CD4-positive, CD25-positive, alpha-beta regulatory T cell (primary cell): Measurements from ENCODE around the gene ITGB5. TPM values are rescaled to one million over a fixed set of nuclear protein-coding genes. Genes with fewer than 3 reads are reported as not detected.

Experiments
- ATAC-seq, 2 donors: fragments of 150-1000 bp; cut with Tn5 transposase; one replicate each; pipeline ENCODE4 v1.10.0; 2021; ENCODE audit warnings: low read depth in 2 of 2, moderate number of reproducible peaks in 2 of 2, moderate library complexity in 1 of 2
- DNase-seq, 3 donors: peaks; one replicate each; pipeline versions ENCODE4 v3.0.0 to v3.0.0-alpha.2; 2012 to 2022; ENCODE audit warnings: mixed read lengths in 1 of 3
- H3K27ac ChIP-seq: one replicate; pipeline ENCODE4 v1.7.0; 2013; ENCODE audit warnings: mild to moderate bottlenecking, low read length; ENCODE audit not compliant: insufficient read depth, poor library complexity, severe bottlenecking
- H3K27me3 ChIP-seq: one replicate; pipeline ENCODE4 v1.7.0; 2013; ENCODE audit warnings: low read length; ENCODE audit not compliant: control insufficient read depth, insufficient read depth
- H3K36me3 ChIP-seq: one replicate; pipeline ENCODE4 v1.7.0; 2013; ENCODE audit warnings: mild to moderate bottlenecking, low read length, moderate library complexity; ENCODE audit not compliant: control insufficient read depth, insufficient read depth
- H3K4me1 ChIP-seq: 2 replicates; pipeline ENCODE4 v1.7.0; 2013; ENCODE audit warnings: mild to moderate bottlenecking, low read length; ENCODE audit not compliant: insufficient read depth, control insufficient read depth, poor library complexity, severe bottlenecking
- H3K4me3 ChIP-seq: one replicate; pipeline ENCODE4 v1.7.0; 2013; ENCODE audit warnings: low read depth, mild to moderate bottlenecking, low read length, moderate library complexity
- H3K9me3 ChIP-seq, 2 experiments: 1 replicate in 1 of 2; 2 replicates in 1 of 2; pipeline ENCODE4 v1.7.0; 2013; ENCODE audit warnings: low read length in 2 of 2, mild to moderate bottlenecking in 1 of 2, moderate library complexity in 1 of 2; ENCODE audit not compliant: control insufficient read depth in 2 of 2
- H3K27ac Mint-ChIP-seq, 3 donors: one replicate each; pipeline ENCODE4 v1.8.0; 2020 to 2022; ENCODE audit warnings: mild to moderate bottlenecking in 3 of 3, mixed read lengths in 3 of 3, moderate library complexity in 2 of 3
- H3K27me3 Mint-ChIP-seq: one replicate; pipeline ENCODE4 v1.8.0; 2022; ENCODE audit warnings: mild to moderate bottlenecking, mixed read lengths
- H3K36me3 Mint-ChIP-seq: one replicate; pipeline ENCODE4 v1.8.0; 2020; ENCODE audit warnings: mixed read lengths
- H3K4me1 Mint-ChIP-seq, 4 donors: one replicate each; pipeline ENCODE4 v1.8.0; 2020 to 2022; ENCODE audit warnings: mixed read lengths in 4 of 4, mild to moderate bottlenecking in 1 of 4
- H3K4me3 Mint-ChIP-seq, 4 donors: one replicate each; pipeline ENCODE4 v1.8.0; 2020 to 2022; ENCODE audit warnings: mild to moderate bottlenecking in 4 of 4, mixed read lengths in 4 of 4, moderate library complexity in 3 of 4
- H3K9me3 Mint-ChIP-seq, 7 donors: one replicate each; pipeline ENCODE4 v1.8.0; 2020 to 2022; ENCODE audit warnings: mixed read lengths in 7 of 7, mild to moderate bottlenecking in 3 of 7, moderate library complexity in 2 of 7
- polyA plus RNA-seq, 4 donors: library from polyadenylated mRNA; unstranded; fragments of 300-500 nt; fragmentation: Illumina TruSeq; gene quantifications; one replicate each; pipeline ENCODE4 v1.2.3, GENCODE V29; 2021
- total RNA-seq: library from RNA; stranded (reverse); gene quantifications from one replicate; pipeline ENCODE4 v1.2.3, GENCODE V29; 2022

The ITGB5 gene
- total and polyA plus RNA-seq, 5 donors from 2014 or later: 0.15 to 4.5 (median 0.20) TPM; not detected in 1

GRCh38 chr3:124853446-124853845, 33.7 kb downstream of the ITGB5 start:
- Histone ChIP-seq H3K9me3 (no peaks in the 10 kb centered on the region), H3K27me3 (no peaks in the 10 kb centered on the region), H3K36me3 (no peaks in the 10 kb centered on the region), H3K27ac (no peak overlapping the region), H3K4me3 (no peak overlapping the region), H3K4me1 (no peaks in the 10 kb centered on the region)
- H3K27me3 Mint-ChIP-seq: peaks cover 10% of the 10 kb centered on the region
- peaks cover 3% of the 10 kb centered on the region for H3K36me3 Mint-ChIP-seq
- H3K9me3 Mint-ChIP-seq: no peaks in the 10 kb centered on the region
- DNase-seq: no peak
- H3K27ac Mint-ChIP-seq: no peak overlapping the region
- H3K4me1 Mint-ChIP-seq: peaks cover 0 to 1% (median 0%) of the 10 kb centered on the region in 4 donors
- H3K4me3 Mint-ChIP-seq: no peak overlapping the region
- ATAC-seq: no peak

GRCh38 chr3:124851905-124852304, 35.3 kb downstream of the ITGB5 start:
- no peaks in the 10 kb centered on the region for H3K9me3 Mint-ChIP-seq
- H3K4me3 Mint-ChIP-seq: no peak overlapping the region
- H3K4me1 ChIP-seq: no peaks in the 10 kb centered on the region
- H3K27me3 ChIP-seq: no peaks in the 10 kb centered on the region
- DNase-seq: no peak
- peaks cover 3% of the 10 kb centered on the region for H3K36me3 Mint-ChIP-seq
- peaks cover 0 to 1% (median 0%) of the 10 kb centered on the region in 4 donors for H3K4me1 Mint-ChIP-seq
- no peak overlapping the region for H3K27ac Mint-ChIP-seq
- ATAC-seq: no peak
- H3K27me3 Mint-ChIP-seq: peaks cover 10% of the 10 kb centered on the region
- no peaks in the 10 kb centered on the region for H3K9me3 ChIP-seq
- H3K36me3 ChIP-seq: no peaks in the 10 kb centered on the region
- no peak overlapping the region for H3K4me3 ChIP-seq
- no peak overlapping the region for H3K27ac ChIP-seq

DNA sequence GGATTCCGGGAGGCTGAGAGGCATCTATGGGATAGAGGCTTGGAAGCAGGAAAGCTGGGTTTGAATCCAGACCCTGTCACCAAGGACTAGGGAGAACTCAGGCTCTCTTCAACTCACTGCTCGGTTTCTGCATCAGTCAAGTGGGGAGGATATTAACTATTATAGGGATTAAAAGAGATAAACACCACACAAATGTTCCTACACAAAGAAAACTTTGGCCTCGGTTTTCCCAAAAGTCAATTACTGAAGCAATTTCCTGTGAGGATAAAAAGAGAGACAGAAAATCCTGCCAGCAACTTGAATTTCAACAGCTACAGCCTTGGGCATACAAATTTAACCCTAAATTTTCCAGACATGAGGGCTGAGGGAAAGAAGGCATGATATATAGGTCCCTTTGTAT, 36.0 kb downstream of the ITGB5 start:
- no peak overlapping the region for H3K27ac ChIP-seq
- H3K27me3 ChIP-seq: no peaks in the 10 kb centered on the region
- Mint-ChIP-seq H3K9me3 (no peaks in the 10 kb centered on the region), H3K27me3 (peaks cover 10% of the 10 kb centered on the region), H3K27ac (no peak overlapping the region), H3K36me3 (no peaks in the 10 kb centered on the region), H3K4me3 (no peak overlapping the region), H3K4me1 (peaks cover 0 to 1% (median 0%) of the 10 kb centered on the region in 4 donors)
- H3K4me1 ChIP-seq: no peaks in the 10 kb centered on the region
- no peak for DNase-seq
- no peaks in the 10 kb centered on the region for H3K36me3 ChIP-seq
- no peaks in the 10 kb centered on the region for H3K9me3 ChIP-seq
- no peak overlapping the region for H3K4me3 ChIP-seq
- no peak for ATAC-seq

DNA sequence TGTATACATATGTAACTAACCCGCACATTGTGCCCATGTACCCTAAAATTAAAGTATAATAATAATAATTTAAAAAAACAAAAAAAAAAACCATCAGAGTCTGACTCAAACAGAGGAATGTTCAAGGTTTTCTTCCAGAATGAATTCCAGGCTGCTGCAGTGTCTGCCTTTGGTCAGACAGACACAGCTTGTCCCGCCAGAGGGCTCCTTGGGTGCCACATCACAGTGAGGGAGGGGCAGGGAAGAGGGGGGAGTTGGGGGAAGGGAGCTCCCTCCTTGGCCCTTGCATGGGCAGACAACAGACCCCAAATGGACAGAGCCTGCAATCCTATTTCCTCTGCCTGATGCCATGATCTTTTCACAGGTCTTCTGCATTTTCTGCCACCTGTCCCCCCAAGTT, 36.5 kb downstream of the ITGB5 start:
- Histone ChIP-seq H3K36me3 (no peaks in the 10 kb centered on the region), H3K4me1 (no peaks in the 10 kb centered on the region), H3K27me3 (no peaks in the 10 kb centered on the region), H3K27ac (no peak overlapping the region), H3K9me3 (no peaks in the 10 kb centered on the region), H3K4me3 (no peak overlapping the region)
- peaks cover 10% of the 10 kb centered on the region for H3K27me3 Mint-ChIP-seq
- H3K27ac Mint-ChIP-seq: no peak overlapping the region
- peaks cover 0 to 1% (median 0%) of the 10 kb centered on the region in 4 donors for H3K4me1 Mint-ChIP-seq
- H3K9me3 Mint-ChIP-seq: no peaks in the 10 kb centered on the region
- no peak overlapping the region for H3K4me3 Mint-ChIP-seq
- DNase-seq (no peak), ATAC-seq (no peak)
- H3K36me3 Mint-ChIP-seq: no peaks in the 10 kb centered on the region

DNA sequence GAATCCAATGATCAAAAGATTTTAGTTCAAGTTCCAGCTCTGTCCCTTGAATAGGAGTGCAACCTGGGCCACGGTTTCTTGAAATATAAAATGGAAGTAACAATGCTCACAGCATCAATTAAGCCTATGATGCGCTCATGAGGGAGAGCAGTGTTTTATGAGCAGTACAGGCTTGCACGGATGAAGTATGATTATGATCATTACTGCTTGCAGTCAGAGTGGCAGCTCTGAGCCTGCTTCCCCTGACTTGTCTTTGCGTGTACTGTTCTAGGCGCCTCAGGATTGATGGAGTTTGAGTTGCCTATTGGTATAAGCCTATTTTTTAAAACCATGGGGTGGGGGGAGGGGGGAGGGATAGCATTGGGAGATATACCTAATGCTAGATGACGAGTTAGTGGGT, 37.0 kb downstream of the ITGB5 start:
- Histone ChIP-seq H3K36me3 (no peaks in the 10 kb centered on the region), H3K4me3 (no peak overlapping the region), H3K9me3 (no peaks in the 10 kb centered on the region), H3K27ac (no peak overlapping the region), H3K27me3 (no peaks in the 10 kb centered on the region), H3K4me1 (no peaks in the 10 kb centered on the region)
- no peak for DNase-seq
- H3K27ac Mint-ChIP-seq: no peak overlapping the region
- H3K4me1 Mint-ChIP-seq: peaks cover 0 to 1% (median 0%) of the 10 kb centered on the region in 4 donors
- peaks cover 10% of the 10 kb centered on the region for H3K27me3 Mint-ChIP-seq
- H3K4me3 Mint-ChIP-seq: no peak overlapping the region
- no peaks in the 10 kb centered on the region for H3K36me3 Mint-ChIP-seq
- no peaks in the 10 kb centered on the region for H3K9me3 Mint-ChIP-seq
- no peak for ATAC-seq

DNA sequence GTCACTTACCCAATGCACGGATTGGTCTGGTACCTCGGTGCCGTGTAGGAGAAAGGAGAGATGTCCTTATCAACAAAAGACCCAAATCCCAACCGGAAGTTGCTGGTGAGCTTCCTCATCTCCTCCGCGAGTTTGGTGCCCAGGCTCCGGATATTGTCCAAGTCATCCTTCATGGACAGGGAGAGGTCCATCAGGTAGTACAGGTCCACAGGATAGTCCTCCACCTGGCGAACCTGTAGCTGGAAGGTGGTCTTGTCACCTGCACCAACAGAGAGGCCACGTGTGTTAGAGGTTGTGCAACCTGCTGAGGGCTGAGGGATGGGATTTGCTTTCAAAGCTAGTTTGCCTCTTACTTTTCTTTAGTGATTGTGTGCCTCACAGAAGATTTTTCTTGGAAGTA, 38.9 kb downstream of the ITGB5 start:
- Mint-ChIP-seq H3K4me1 (peaks cover 0 to 1% (median 0%) of the 10 kb centered on the region in 4 donors), H3K36me3 (no peaks in the 10 kb centered on the region), H3K4me3 (no peak overlapping the region), H3K9me3 (peaks cover 0 to 2% (median 0%) of the 10 kb centered on the region in 7 donors), H3K27ac (no peak overlapping the region), H3K27me3 (peaks cover 8% of the 10 kb centered on the region)
- ATAC-seq: no peak
- no peaks in the 10 kb centered on the region for H3K9me3 ChIP-seq
- no peak for DNase-seq
- no peak overlapping the region for H3K27ac ChIP-seq
- no peaks in the 10 kb centered on the region for H3K27me3 ChIP-seq
- H3K36me3 ChIP-seq: no peaks in the 10 kb centered on the region
- H3K4me3 ChIP-seq: no peak overlapping the region
- H3K4me1 ChIP-seq: no peaks in the 10 kb centered on the region

DNA sequence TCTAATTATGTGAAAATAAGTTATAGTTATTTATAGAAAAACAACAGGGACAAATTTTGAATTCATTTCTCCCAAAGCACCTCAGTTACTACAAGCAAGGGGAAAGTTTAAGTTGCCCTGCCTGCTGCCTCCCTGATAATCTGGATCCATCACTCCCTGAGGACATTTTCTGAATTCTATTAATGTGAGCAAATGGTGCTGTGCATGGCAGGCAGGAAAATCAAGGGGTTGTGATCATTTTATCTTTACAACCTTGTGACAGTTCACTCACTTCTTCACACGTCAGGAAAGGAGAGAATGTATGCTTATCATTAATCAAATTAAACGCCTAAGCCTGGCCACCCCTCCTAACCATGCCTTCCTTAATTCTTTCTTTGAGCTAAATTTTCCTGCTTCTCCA, 39.3 kb downstream of the ITGB5 start:
- no peak overlapping the region for H3K4me3 ChIP-seq
- peaks cover 8% of the 10 kb centered on the region for H3K27me3 Mint-ChIP-seq
- no peaks in the 10 kb centered on the region for H3K4me1 ChIP-seq
- peaks cover 0 to 1% (median 0%) of the 10 kb centered on the region in 4 donors for H3K4me1 Mint-ChIP-seq
- no peak overlapping the region for H3K27ac ChIP-seq
- no peak for ATAC-seq
- H3K27ac Mint-ChIP-seq: no peak overlapping the region
- H3K36me3 Mint-ChIP-seq: no peaks in the 10 kb centered on the region
- peaks cover 0 to 2% (median 0%) of the 10 kb centered on the region in 7 donors for H3K9me3 Mint-ChIP-seq
- no peak overlapping the region for H3K4me3 Mint-ChIP-seq
- DNase-seq: no peak
- H3K27me3 ChIP-seq: no peaks in the 10 kb centered on the region
- H3K9me3 ChIP-seq: no peaks in the 10 kb centered on the region
- H3K36me3 ChIP-seq: no peaks in the 10 kb centered on the region

GRCh38 chr3:124847051-124847450, 40.1 kb downstream of the ITGB5 start:
- no peak overlapping the region for H3K27ac Mint-ChIP-seq

More at GRCh38 chr3:124847051-124847450, 40.1 kb downstream of the ITGB5 start:
- no peaks in the 10 kb centered on the region for H3K4me1 ChIP-seq
- no peak for ATAC-seq
- peaks cover 8% of the 10 kb centered on the region for H3K27me3 Mint-ChIP-seq
- H3K9me3 ChIP-seq: no peaks in the 10 kb centered on the region
- no peak for DNase-seq
- no peak overlapping the region for H3K4me3 Mint-ChIP-seq
- H3K27me3 ChIP-seq: no peaks in the 10 kb centered on the region
- peaks cover 0 to 1% (median 0%) of the 10 kb centered on the region in 4 donors for H3K4me1 Mint-ChIP-seq
- H3K36me3 ChIP-seq: no peaks in the 10 kb centered on the region
- no peak overlapping the region for H3K27ac ChIP-seq
- peaks cover 0 to 2% (median 0%) of the 10 kb centered on the region in 7 donors for H3K9me3 Mint-ChIP-seq
- H3K36me3 Mint-ChIP-seq: no peaks in the 10 kb centered on the region
- H3K4me3 ChIP-seq: no peak overlapping the region
